CD14-positive monocyte (primary cell): Measurements from ENCODE around the gene STK39. TPM values are rescaled to one million over a fixed set of nuclear protein-coding genes. Genes with fewer than 3 reads are reported as not detected.

Experiments
- DNase-seq, 3 donors: peaks; one replicate each; pipeline ENCODE4 v3.0.0-alpha.2; 2011 to 2022
- H2AFZ ChIP-seq: 2 replicates; pipeline ENCODE4 v1.6.0; 2012; ENCODE audit warnings: mild to moderate bottlenecking, low read depth, low read length, inconsistent platforms; ENCODE audit not compliant: insufficient read depth, poor library complexity, severe bottlenecking
- H3K27ac ChIP-seq, 2 donors: 1 replicate in 1 of 2; 2 replicates in 1 of 2; pipeline ENCODE4 v1.5.1; 2012 to 2013; ENCODE audit warnings: low read length in 2 of 2, control low read depth in 1 of 2, inconsistent platforms in 1 of 2, low read depth in 1 of 2, mild to moderate bottlenecking in 1 of 2
- H3K27me3 ChIP-seq, 2 donors: one replicate each; pipeline versions ENCODE4 v1.6.0 to v1.6.1; 2011 to 2013; ENCODE audit warnings: low read length in 2 of 2; ENCODE audit not compliant: control insufficient read depth in 2 of 2, insufficient read depth in 2 of 2
- H3K36me3 ChIP-seq, 2 donors: replicated peaks in 1 of 2; 1 replicate in 1 of 2; 2 replicates in 1 of 2; pipeline versions ENCODE4 v1.5.1 to v1.6.1; 2012 to 2013; ENCODE audit warnings: low read length in 2 of 2, control low read depth in 1 of 2, inconsistent platforms in 1 of 2, mild to moderate bottlenecking in 1 of 2; ENCODE audit not compliant: insufficient read depth in 2 of 2, control insufficient read depth in 1 of 2
- H3K4me1 ChIP-seq, 2 donors: 1 replicate in 1 of 2; 2 replicates in 1 of 2; pipeline versions ENCODE4 v1.5.1 to v1.6.1; 2012 to 2013; ENCODE audit warnings: low read length in 2 of 2, control low read depth in 1 of 2, inconsistent platforms in 1 of 2, mild to moderate bottlenecking in 1 of 2, moderate library complexity in 1 of 2; ENCODE audit not compliant: insufficient read depth in 2 of 2, control insufficient read depth in 1 of 2
- H3K4me2 ChIP-seq: replicated peaks from 2 replicates; pipeline ENCODE3; 2012; ENCODE audit warnings: low read length, moderate library complexity, mild to moderate bottlenecking; ENCODE audit not compliant: poor library complexity, severe bottlenecking; ENCODE audit errors: extremely low read depth
- H3K4me3 ChIP-seq, 3 experiments: fragments of 200-600 bp in 1 of 3; sonication (generic) in 1 of 3; replicated peaks in 1 of 3; 1 replicate in 2 of 3; 2 replicates in 1 of 3; pipeline ENCODE4 v1.5.1; 2011 to 2013; ENCODE audit warnings: low read length in 3 of 3, mild to moderate bottlenecking in 3 of 3, control low read depth in 2 of 3, low read depth in 2 of 3, inconsistent platforms in 1 of 3, moderate library complexity in 1 of 3
- H3K79me2 ChIP-seq: 2 replicates; pipeline ENCODE4 v1.6.0; 2012; ENCODE audit warnings: mild to moderate bottlenecking, control low read depth, inconsistent platforms, low read length, moderate library complexity; ENCODE audit not compliant: insufficient read depth
- H3K9ac ChIP-seq: 2 replicates; pipeline ENCODE4 v1.6.0; 2017; ENCODE audit warnings: low read length, mild to moderate bottlenecking; ENCODE audit not compliant: insufficient read depth, poor library complexity, severe bottlenecking
- H3K9me3 ChIP-seq, 2 donors: replicated peaks in 1 of 2; 1 replicate in 1 of 2; 2 replicates in 1 of 2; pipeline versions ENCODE4 v1.5.1 to v1.6.1; 2012 to 2013; ENCODE audit warnings: low read length in 2 of 2, control low read depth in 1 of 2; ENCODE audit not compliant: control insufficient read depth in 1 of 2, insufficient read depth in 1 of 2
- H4K20me1 ChIP-seq: 2 replicates; pipeline ENCODE4 v1.6.0; 2012; ENCODE audit warnings: mild to moderate bottlenecking, low read length, control low read depth, moderate library complexity; ENCODE audit not compliant: insufficient read depth
- H3K27ac Mint-ChIP-seq, 7 donors: one replicate each; pipeline ENCODE4 v1.8.0; 2020; ENCODE audit warnings: mild to moderate bottlenecking in 7 of 7, mixed read lengths in 7 of 7, moderate library complexity in 6 of 7, inconsistent platforms in 2 of 7
- H3K27me3 Mint-ChIP-seq, 3 donors: one replicate each; pipeline ENCODE4 v1.8.0; 2021 to 2022; ENCODE audit warnings: low read depth in 3 of 3, mild to moderate bottlenecking in 3 of 3, mixed read lengths in 3 of 3, moderate library complexity in 3 of 3, inconsistent platforms in 1 of 3
- H3K36me3 Mint-ChIP-seq, 2 donors: one replicate each; pipeline ENCODE4 v1.8.0; 2020; ENCODE audit warnings: mixed read lengths in 2 of 2, inconsistent platforms in 1 of 2, mild to moderate bottlenecking in 1 of 2
- H3K4me1 Mint-ChIP-seq: one replicate; pipeline ENCODE4 v1.8.0; 2020; ENCODE audit warnings: mild to moderate bottlenecking, mixed read lengths
- H3K4me3 Mint-ChIP-seq, 2 donors: one replicate each; pipeline ENCODE4 v1.8.0; 2020; ENCODE audit warnings: mild to moderate bottlenecking in 2 of 2, mixed read lengths in 2 of 2, moderate library complexity in 1 of 2
- H3K9me3 Mint-ChIP-seq, 7 donors: one replicate each; pipeline ENCODE4 v1.8.0; 2020 to 2022; ENCODE audit warnings: mixed read lengths in 7 of 7, mild to moderate bottlenecking in 6 of 7, moderate library complexity in 6 of 7, inconsistent platforms in 2 of 7
- WGBS: methylation state at CpG from one replicate; pipeline ENCODE4 v1.1.5; 2013; ENCODE audit warnings: missing lambda C conversion rate; ENCODE audit not compliant: insufficient coverage; 5-methylcytosine and 5-hydroxymethylcytosine counted together
- intact Hi-C, 2 donors: fragments of 100-400 bp; cut with micrococcal nuclease; formaldehyde crosslinking; loops; one replicate each; pipeline versions ENCODE4 v1.15.0 to v1.15.1; 2023
- polyA plus RNA-seq, 3 donors: library from polyadenylated mRNA; depleted of rRNA in 1 of 3; unstranded in 2 of 3; stranded (reverse) in 1 of 3; fragments of 300-500 nt in 2 of 3; fragments of >200 nt in 1 of 3; fragmentation: Illumina TruSeq in 2 of 3; gene quantifications; 1 replicate in 2 of 3; 2 replicates in 1 of 3; pipeline ENCODE4 v1.2.3, GENCODE V29; 2012 to 2021
- TF ChIP-seq, protein P1 (sequence below): fragments of 200-600 bp; IDR thresholded peaks from one replicate; pipeline ENCODE4 v1.8.0; 2022; ENCODE audit warnings: antibody characterized with exemption, mild to moderate bottlenecking

STK39 gene
- polyA plus RNA-seq, 3 donors, result 1.2 to 2.7 (median 2.6) TPM

GRCh38 chr2:168147830-168148794, 99.3 kb downstream of the STK39 start:
- H2AFZ ChIP-seq, result no peak overlapping the region
- H3K4me1 ChIP-seq, result peaks cover 46 to 48% of the 10 kb centered on the region in 2 donors
- peak overlapping the region; percentile 55 for H3K4me2 ChIP-seq
- H3K36me3 ChIP-seq, result peaks cover 0 to 14% of the 10 kb centered on the region in 2 donors
- Mint-ChIP-seq H3K36me3 (peaks cover 20 to 23% of the 10 kb centered on the region in 2 donors), H3K27ac (peak overlapping the region; percentile 22 to 89 (median 71)), H3K27me3 (peaks cover 0 to 2% (median 0%) of the 10 kb centered on the region in 3 donors), H3K4me3 (no peak overlapping the region), H3K4me1 (peaks cover 44% of the 10 kb centered on the region), H3K9me3 (peaks cover 0 to 2% (median 0%) of the 10 kb centered on the region in 7 donors)
- peaks cover 49% of the 10 kb centered on the region for H3K79me2 ChIP-seq
- H3K27me3 ChIP-seq, result no peaks in the 10 kb centered on the region
- H3K27ac ChIP-seq, result peak overlapping the region in 1 of 2 donors; percentile 69
- H3K4me3 ChIP-seq, result no peak overlapping the region
- H3K9ac ChIP-seq, result no peak overlapping the region
- intact Hi-C loops, result no loop called here
- 89% methylated on average over 4 of the region's 8 CpGs for WGBS
- TF ChIP-seq, protein P1, sequence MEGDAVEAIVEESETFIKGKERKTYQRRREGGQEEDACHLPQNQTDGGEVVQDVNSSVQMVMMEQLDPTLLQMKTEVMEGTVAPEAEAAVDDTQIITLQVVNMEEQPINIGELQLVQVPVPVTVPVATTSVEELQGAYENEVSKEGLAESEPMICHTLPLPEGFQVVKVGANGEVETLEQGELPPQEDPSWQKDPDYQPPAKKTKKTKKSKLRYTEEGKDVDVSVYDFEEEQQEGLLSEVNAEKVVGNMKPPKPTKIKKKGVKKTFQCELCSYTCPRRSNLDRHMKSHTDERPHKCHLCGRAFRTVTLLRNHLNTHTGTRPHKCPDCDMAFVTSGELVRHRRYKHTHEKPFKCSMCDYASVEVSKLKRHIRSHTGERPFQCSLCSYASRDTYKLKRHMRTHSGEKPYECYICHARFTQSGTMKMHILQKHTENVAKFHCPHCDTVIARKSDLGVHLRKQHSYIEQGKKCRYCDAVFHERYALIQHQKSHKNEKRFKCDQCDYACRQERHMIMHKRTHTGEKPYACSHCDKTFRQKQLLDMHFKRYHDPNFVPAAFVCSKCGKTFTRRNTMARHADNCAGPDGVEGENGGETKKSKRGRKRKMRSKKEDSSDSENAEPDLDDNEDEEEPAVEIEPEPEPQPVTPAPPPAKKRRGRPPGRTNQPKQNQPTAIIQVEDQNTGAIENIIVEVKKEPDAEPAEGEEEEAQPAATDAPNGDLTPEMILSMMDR, result no peak
- H4K20me1 ChIP-seq, result no peaks in the 10 kb centered on the region
- H3K9me3 ChIP-seq, result no peaks in the 10 kb centered on the region
- DNase-seq, result no peak

DNA sequence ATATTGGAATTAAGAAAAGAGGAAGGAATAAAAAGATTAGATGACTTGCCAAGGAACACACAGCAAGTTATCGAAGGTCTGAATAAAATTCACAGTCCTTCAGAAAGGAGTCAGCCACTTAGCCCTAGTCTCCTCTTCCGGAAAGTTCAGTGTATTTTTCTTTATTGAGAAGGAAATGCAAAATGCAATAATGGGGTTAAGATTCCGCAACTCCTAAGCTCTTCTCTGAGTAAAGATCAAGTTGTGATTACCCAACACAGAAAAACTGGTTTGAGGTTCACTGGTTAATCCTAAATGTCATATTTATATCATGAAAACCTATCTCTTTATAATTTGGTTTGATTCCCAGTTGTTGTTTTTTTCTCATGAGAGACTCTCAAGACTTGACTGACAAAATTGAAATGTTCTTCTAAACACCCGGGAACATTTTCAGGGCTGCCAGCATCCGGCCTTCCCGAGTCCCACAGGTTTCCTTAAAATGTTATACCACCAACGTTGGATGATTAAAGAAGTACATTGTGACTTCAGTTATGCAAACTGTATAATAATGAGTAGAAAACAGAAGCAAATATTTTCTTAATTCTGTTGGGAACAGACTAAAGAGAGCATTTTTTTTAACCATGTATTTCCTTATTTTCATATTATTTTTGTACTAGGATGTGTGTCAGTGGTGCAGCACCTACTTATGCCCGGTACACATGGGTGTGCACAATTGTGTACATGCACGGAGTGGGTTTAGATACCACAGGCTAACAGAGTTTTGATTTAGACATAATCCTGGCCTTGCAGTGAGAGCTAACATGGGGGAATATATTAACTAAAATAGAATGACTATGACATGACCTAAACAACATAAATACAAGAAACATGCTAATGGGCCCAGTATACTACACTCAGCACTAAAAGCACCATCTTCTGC, 100.2 kb downstream of the STK39 start:
- Histone ChIP-seq H3K9ac (no peak overlapping the region), H3K36me3 (peaks cover 0 to 4% of the 10 kb centered on the region in 2 donors), H3K9me3 (no peaks in the 10 kb centered on the region), H3K4me1 (peaks cover 46 to 48% of the 10 kb centered on the region in 2 donors), H4K20me1 (no peaks in the 10 kb centered on the region), H3K79me2 (peaks cover 49% of the 10 kb centered on the region), H3K4me3 (peak overlapping the region in 1 of 3 experiments; percentile 45), H3K27ac (peak overlapping the region; percentile 47 to 69), H3K4me2 (peak overlapping the region; percentile 55), H2AFZ (peak overlapping the region; percentile 12), H3K27me3 (no peaks in the 10 kb centered on the region)
- Mint-ChIP-seq H3K4me1 (peaks cover 44% of the 10 kb centered on the region), H3K36me3 (peaks cover 14 to 23% of the 10 kb centered on the region in 2 donors), H3K9me3 (peaks cover 0 to 2% (median 0%) of the 10 kb centered on the region in 7 donors), H3K4me3 (peak overlapping the region in 1 of 2 donors; percentile 50), H3K27me3 (peaks cover 0 to 2% (median 0%) of the 10 kb centered on the region in 3 donors), H3K27ac (peak overlapping the region; percentile 62 to 89 (median 84))
- peak in 2 of 3 donors; percentile 11 to 39 for DNase-seq
- TF ChIP-seq, protein P1, result no peak
- intact Hi-C loops, result no loop called here
- WGBS, result 0% methylated on average over 2 of the region's 9 CpGs
